Ovary (tissue), 9 donors: ENCODE results near the gene HOXB9. TPM values are rescaled to one million over a fixed set of nuclear protein-coding genes. Genes with fewer than 3 reads are reported as not detected.

Experiments
- DNase-seq, 5 donors: peaks; one replicate each; pipeline ENCODE4 v3.0.0-alpha.2; 2019 to 2020
- H3K27ac ChIP-seq, 2 donors: fragments of 200-600 bp; one replicate each; pipeline versions ENCODE4 v1.5.1 to v1.8.0; 2019 to 2022
- H3K27me3 ChIP-seq: fragments of 200-600 bp; one replicate; pipeline ENCODE4 v1.8.0; 2022
- H3K36me3 ChIP-seq: fragments of 200-600 bp; sonication (generic); one replicate; pipeline ENCODE4 v1.5.1; 2019
- H3K4me1 ChIP-seq: one replicate; pipeline ENCODE4 v1.8.1; 2013; ENCODE audit warnings: mild to moderate bottlenecking, moderate library complexity; ENCODE audit not compliant: insufficient read depth
- H3K4me3 ChIP-seq: fragments of 200-600 bp; sonication (generic); one replicate; pipeline ENCODE4 v1.5.1; 2017
- H3K9me3 ChIP-seq, 2 donors: fragments of 200-600 bp in 1 of 2; sonication (generic) in 1 of 2; one replicate each; pipeline versions ENCODE4 v1.5.1 to v1.8.1; 2013 to 2019; ENCODE audit warnings: mild to moderate bottlenecking in 1 of 2, moderate library complexity in 1 of 2
- CTCF ChIP-seq, 3 donors: fragments of 450-650 bp in 2 of 3; fragments of 200-600 bp in 1 of 3; IDR thresholded peaks; one replicate each; pipeline versions ENCODE4 v1.5.1 to v1.8.0; 2016 to 2022; ENCODE audit warnings: antibody characterized with exemption in 3 of 3, mild to moderate bottlenecking in 1 of 3
- EP300 ChIP-seq: sonication (generic); formaldehyde crosslinking; IDR thresholded peaks from one replicate; pipeline ENCODE4 v1.6.1; 2017; ENCODE audit warnings: antibody characterized with exemption
- POLR2A ChIP-seq: fragments of 450-650 bp; IDR thresholded peaks from one replicate; pipeline ENCODE4 v1.6.1; 2017; ENCODE audit warnings: antibody characterized with exemption, mild to moderate bottlenecking, moderate library complexity
- WGBS, 3 donors: extraction: QIAGEN DNeasy Blood & Tissue Kit in 1 of 3; methylation state at CpG; one replicate each; pipeline versions ENCODE4 v1.1.5 to v1.1.7; 2013 to 2017; 5-methylcytosine and 5-hydroxymethylcytosine counted together
- intact Hi-C, 4 donors: fragments of 100-400 bp; cut with DNase I; formaldehyde crosslinking; loops; one replicate each; pipeline versions ENCODE4 v1.11.0 to v1.15.1; 2022 to 2023
- polyA plus RNA-seq, 2 donors: library from polyadenylated mRNA; stranded (reverse); fragments of 200-250 nt in 1 of 2; fragments of 350-450 nt in 1 of 2; fragmentation: Illumina TruSeq in 1 of 2; extraction: RNeasy Lipid Tissue Mini Kit (QIAGEN cat#74804) in 1 of 2; gene quantifications; one replicate each; pipeline ENCODE4 v1.2.3, GENCODE V29; 2013 to 2014
- total RNA-seq, 7 donors: library from RNA; depleted of rRNA in 2 of 7; stranded (reverse); fragments of >200 nt in 2 of 7; fragmentation: NEBNext Ultra II Directional in 3 of 7; extraction: Animal tissue kit (Norgen Biotek cat#: 25700) in 3 of 7; gene quantifications; one replicate each; pipeline versions ENCODE4 v1.1.0 to v1.2.4, GENCODE V29; 2016 to 2023
- donor health status: DM: no; HTN: no; CAD: no; lungs with moderate emphysema.
- donor health status: DM: no; HTN: no; CAD: no.
- donor health status: Bipolar disorder and iron deficiency.
- donor health status: DM: yes; HTN: yes; CAD: no.
- donor health status: DM: no; HTN: no; CAD: no.
- donor health status: DM: yes; HTN: yes; CAD: no.

HOXB9 gene
- total and polyA plus RNA-seq, 9 donors: 0.10 to 0.36 (median 0.12) TPM; not detected in 4

GRCh38 chr17:48588074-48588415 is 38.1 kb downstream of the HOXB9 start:
- intact Hi-C loops: no loop called here
- WGBS, 3 donors: 55 to 74% (median 57%) methylated on average over 2 of the region's 2 CpGs
- TF ChIP-seq CTCF (IDR thresholded peaks at IDR 0.05): no peak
- no peak for TF ChIP-seq EP300
- no peak for TF ChIP-seq POLR2A
- H3K27me3 ChIP-seq: no peaks in the 10 kb centered on the region
- H3K9me3 ChIP-seq: peaks cover 0 to under 1% of the 10 kb centered on the region in 2 donors
- H3K27ac ChIP-seq: no peak overlapping the region
- no peaks in the 10 kb centered on the region for H3K36me3 ChIP-seq
- no peak for DNase-seq
- H3K4me3 ChIP-seq: no peak overlapping the region
- H3K4me1 ChIP-seq: peaks cover 3% of the 10 kb centered on the region

GRCh38 chr17:48587276-48588073 is 38.7 kb downstream of the HOXB9 start:
- intact Hi-C loops: no loop called here
- H3K9me3 ChIP-seq: no peaks in the 10 kb centered on the region
- no peak overlapping the region for H3K4me3 ChIP-seq

GRCh38 chr17:48586355-48587258 is 39.6 kb downstream of the HOXB9 start:
- H3K4me1 ChIP-seq: peaks cover 3% of the 10 kb centered on the region
- peaks cover 7% of the 10 kb centered on the region for H3K27me3 ChIP-seq
- no peaks in the 10 kb centered on the region for H3K36me3 ChIP-seq
- WGBS, 3 donors: 16 to 23% (median 17%) methylated on average over 34 of the region's 34 CpGs
- no peak overlapping the region for H3K27ac ChIP-seq
- H3K9me3 ChIP-seq: no peaks in the 10 kb centered on the region
- intact Hi-C loops: no loop called here
- peak overlapping the region; percentile 57 for H3K4me3 ChIP-seq
- no peak for DNase-seq
- no peak for TF ChIP-seq EP300
- TF ChIP-seq CTCF (IDR thresholded peaks at IDR 0.05): no peak
- no peak for TF ChIP-seq POLR2A

More at GRCh38 chr17:48587276-48588073, 38.7 kb downstream of the HOXB9 start:
- no peaks in the 10 kb centered on the region for H3K36me3 ChIP-seq
- TF ChIP-seq CTCF (IDR thresholded peaks at IDR 0.05) (no peak), EP300 (no peak), POLR2A (no peak)
- 38 to 51% (median 46%) methylated on average over 5 of the region's 5 CpGs for WGBS, 3 donors
- H3K27me3 ChIP-seq: no peaks in the 10 kb centered on the region
- H3K4me1 ChIP-seq: peaks cover 3% of the 10 kb centered on the region
- no peak overlapping the region for H3K27ac ChIP-seq
- no peak for DNase-seq

GRCh38 chr17:48584223-48584741 is 41.9 kb downstream of the HOXB9 start:
- no peaks in the 10 kb centered on the region for H3K36me3 ChIP-seq
- H3K27me3 ChIP-seq: peaks cover 8% of the 10 kb centered on the region
- TF ChIP-seq EP300: no peak
- intact Hi-C loops: no loop called here
- WGBS, 3 donors: 17 to 28% (median 22%) methylated on average over 2 of the region's 2 CpGs
- H3K9me3 ChIP-seq: no peaks in the 10 kb centered on the region
- no peak for DNase-seq
- H3K4me1 ChIP-seq: peaks cover 3% of the 10 kb centered on the region
- no peak overlapping the region for H3K4me3 ChIP-seq
- no peak overlapping the region for H3K27ac ChIP-seq
